HG02852 (cell line): Measurements from ENCODE around the gene ST3GAL5.
"Not testable (repeated sequence)": the region's sequence is repeated elsewhere in the genome, so short reads cannot be mapped to it uniquely, and the experiment has no call there.

Source experiments
- ATAC-seq: cut with Tn5 transposase; IDR thresholded peaks from one replicate; pipeline ENCODE4 v1.9.1; 2021; ENCODE audit warnings: mild to moderate bottlenecking, moderate library complexity; ENCODE audit not compliant: unreplicated experiment

Gene ST3GAL5

GRCh38 chr2:85840091-85840490 is 48.7 kb downstream of the ST3GAL5 start:
- no peak for ATAC-seq

- ATAC-seq: no peak
Measured at GRCh38 chr2:85839461-85839860, 49.3 kb downstream of the ST3GAL5 start.

- ATAC-seq: no peak
Measured at GRCh38 chr2:85838641-85839040, 50.1 kb downstream of the ST3GAL5 start.

- ATAC-seq: no peak
Measured at GRCh38 chr2:85838181-85838580, 50.6 kb downstream of the ST3GAL5 start.

DNA sequence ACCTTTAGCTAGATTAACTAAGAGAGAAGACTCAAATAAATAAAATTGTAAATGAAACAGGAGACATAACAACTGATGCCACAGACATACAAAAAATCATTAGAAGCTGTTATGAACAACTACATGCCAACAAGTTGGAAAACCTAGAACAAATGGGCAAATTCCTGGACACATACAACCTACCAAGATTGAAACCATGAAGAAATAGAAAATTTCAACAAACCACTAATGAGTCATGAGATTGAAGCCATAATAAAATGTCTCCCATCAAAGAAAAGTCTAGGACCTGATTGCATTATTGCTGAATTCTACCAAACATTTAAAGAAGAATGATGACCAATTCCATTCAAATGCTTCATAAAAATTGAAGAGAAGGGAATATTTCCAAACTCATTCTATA is 54.3 kb downstream of the ST3GAL5 start:
- no peak for ATAC-seq

GRCh38 chr2:85831735-85832134 is 57.1 kb downstream of the ST3GAL5 start:
- ATAC-seq: no peak

DNA sequence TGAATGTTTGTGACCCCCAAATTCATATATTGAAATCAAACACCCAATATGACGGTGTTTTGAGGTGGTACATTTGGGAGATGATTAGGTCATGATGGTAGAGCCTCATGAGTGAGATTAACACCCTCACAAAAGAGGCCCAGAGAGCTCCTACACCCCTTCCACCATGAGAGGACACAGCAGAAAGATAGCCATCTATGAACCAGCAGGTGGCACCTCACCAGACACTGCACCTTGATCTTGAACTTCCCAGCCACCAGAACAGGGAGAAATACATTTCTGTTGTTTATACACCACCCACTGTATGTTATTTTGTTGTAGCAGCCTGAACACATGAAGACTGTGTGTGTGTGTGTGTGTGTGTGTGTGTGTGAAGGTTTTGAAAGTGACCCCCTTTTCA is 58.1 kb downstream of the ST3GAL5 start:
- ATAC-seq: no peak

GRCh38 chr2:85829394-85829793 is 59.4 kb downstream of the ST3GAL5 start:
- ATAC-seq: not testable (repeated sequence)

- ATAC-seq: no peak
Measured at GRCh38 chr2:85828725-85829124, 60.1 kb downstream of the ST3GAL5 start.

GRCh38 chr2:85827879-85828569 is 60.8 kb downstream of the ST3GAL5 start:
- ATAC-seq: no peak

- no peak for ATAC-seq
Measured at GRCh38 chr2:85826990-85827878, 61.6 kb downstream of the ST3GAL5 start.

- ATAC-seq: no peak
Measured at GRCh38 chr2:85823951-85824350, 64.8 kb downstream of the ST3GAL5 start.

- no peak for ATAC-seq
Measured at GRCh38 chr2:85822766-85823165, 66.0 kb downstream of the ST3GAL5 start.

DNA sequence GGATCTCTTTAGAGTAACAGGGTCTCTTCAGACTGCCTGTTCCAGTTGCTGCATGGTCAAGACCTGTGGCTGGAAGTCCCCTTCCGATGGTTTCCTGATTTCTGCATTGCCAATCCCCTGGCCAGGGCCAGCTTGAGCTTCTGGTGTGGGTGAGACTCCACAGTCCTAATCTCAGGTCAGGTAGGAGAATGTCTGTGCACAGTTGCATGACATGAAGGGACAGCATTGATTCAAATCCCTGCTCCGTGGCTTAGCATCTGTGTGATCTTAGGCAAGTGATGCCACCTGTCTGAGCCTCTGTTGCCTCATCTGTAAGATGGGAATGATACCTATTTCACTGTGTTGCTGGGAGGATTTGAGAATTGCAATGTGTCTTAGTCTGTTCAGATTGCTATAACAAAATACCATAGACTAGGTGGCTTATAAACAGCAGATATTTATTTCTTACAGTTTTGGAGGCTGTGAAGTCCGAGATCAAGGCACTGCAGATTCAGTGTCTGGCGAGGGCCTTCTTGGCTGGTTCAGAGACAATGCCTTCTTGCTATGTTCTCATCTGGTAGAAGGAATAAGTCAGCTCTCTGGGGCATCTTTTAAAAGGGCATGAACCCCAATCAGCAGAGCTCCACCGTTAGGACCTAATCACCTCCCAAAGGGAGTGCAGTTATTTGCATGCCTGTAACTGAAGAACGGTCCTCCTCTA is 68.8 kb downstream of the ST3GAL5 start:
- ATAC-seq: no peak

DNA sequence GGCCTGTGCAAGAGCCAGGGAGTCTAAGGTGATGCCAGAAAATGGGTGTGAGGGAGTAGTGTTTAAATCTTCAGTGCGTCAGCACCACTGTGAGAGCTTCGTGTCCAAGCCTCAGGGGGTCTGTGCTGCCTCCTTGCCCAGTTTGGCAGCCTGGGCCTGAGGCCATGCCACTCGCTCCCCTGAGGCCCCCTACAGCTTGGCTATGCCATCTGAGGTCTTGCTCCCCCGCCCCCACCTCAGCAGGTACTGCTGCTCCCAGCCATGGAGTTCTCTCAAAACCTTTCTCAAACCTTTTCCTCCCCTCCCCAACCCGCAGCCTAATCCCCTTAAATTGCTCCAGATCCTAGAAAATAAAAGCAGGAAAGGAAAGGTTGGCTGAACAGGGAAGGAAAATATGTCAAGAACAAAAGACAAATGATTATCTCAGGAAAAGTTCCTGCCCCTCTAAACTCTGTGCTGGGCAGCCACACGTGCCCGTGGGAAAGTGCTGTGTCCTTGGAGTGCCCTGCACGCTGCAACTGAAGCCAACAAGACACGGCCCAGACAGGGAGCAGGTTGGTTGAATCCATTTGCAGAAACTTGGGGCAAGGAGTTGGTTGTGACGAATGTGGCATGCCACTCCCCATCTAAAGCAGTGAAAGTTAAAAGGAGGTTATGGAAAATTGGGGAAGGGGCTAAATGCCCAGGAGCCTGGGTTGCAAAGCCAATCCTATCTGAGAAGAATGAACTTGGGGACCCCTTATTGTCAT is 73.8 kb downstream of the ST3GAL5 start:
- no peak for ATAC-seq

- ATAC-seq: peak; percentile 75
Measured at GRCh38 chr2:85813982-85814801, 74.6 kb downstream of the ST3GAL5 start.

- ATAC-seq: no peak
Measured at GRCh38 chr2:85813211-85813981, 75.4 kb downstream of the ST3GAL5 start.

DNA sequence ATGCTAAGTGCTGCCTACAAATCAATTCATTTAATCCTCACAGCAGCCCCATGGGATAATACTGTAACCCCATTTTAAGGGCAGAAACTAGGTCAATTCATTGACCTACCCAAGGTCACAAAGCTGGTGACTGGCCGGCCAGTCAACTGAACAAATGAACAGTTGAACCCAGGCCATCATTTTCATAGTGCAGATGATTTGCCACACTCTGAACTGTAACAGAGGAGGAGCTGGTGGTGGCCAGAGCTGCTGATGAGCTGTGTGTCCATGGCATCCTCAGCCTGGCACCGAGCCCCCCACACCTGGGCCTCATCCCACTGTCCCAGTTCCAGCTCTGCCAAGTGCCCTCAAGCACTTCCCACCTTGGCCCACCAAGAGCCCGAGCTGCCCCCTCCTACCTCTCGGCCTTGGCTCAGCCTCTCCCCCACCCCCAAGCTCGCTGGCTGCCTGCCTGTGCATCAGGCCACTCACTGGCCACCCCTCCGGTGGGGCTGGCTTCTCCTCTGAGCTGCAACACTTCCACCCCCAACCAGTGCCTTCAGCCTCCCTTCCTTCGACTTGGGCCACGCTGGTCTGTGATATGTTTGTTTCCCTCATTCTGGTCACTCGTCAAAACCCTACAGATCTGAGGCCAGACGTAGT is 76.6 kb downstream of the ST3GAL5 start:
- no peak for ATAC-seq
